Panc1 (cell line): ENCODE results near the gene YJU2. TPM values are rescaled to one million over a fixed set of nuclear protein-coding genes. Genes with fewer than 3 reads are reported as not detected.

ENCODE experiments used
- ATAC-seq: fragments of 200-7000 bp; cut with Tn5 transposase; 2 replicates; pipeline ENCODE4 v1.9.1; 2020; ENCODE audit warnings: mild to moderate bottlenecking, moderate library complexity
- BruUV-seq: library from RNA; stranded (reverse); fragments of 400-500 nt; replicated peaks from 2 replicates; lab custom pipeline; 2021; lab: Mats Ljungman, UMichigan
- CTCF ChIA-PET: fragments of 300-600 bp; sonication (Branson Sonifier 250); formaldehyde crosslinking; loops from one replicate; lab custom pipeline; 2022; ENCODE audit warnings: antibody characterized with exemption; lab: Charles Lee
- POLR2A ChIA-PET: fragments of 300-600 bp; sonication (Branson Sonifier 250); formaldehyde crosslinking; loops from one replicate; lab custom pipeline; 2022; ENCODE audit warnings: antibody characterized with exemption; lab: Charles Lee
- DNase-seq: peaks from one replicate; pipeline ENCODE4 v3.0.0-alpha.2; 2010; ENCODE audit warnings: low read depth, low spot score
- H3K27ac ChIP-seq: 2 replicates; pipeline ENCODE4 v1.5.1; 2011; ENCODE audit warnings: mild to moderate bottlenecking, low read length, inconsistent platforms
- H3K27me3 ChIP-seq: fragments of 200-500 bp; sonication (Bioruptor generic); 2 replicates; pipeline ENCODE4 v1.6.0; 2014; ENCODE audit warnings: low read length, inconsistent platforms; ENCODE audit not compliant: control insufficient read depth, insufficient read depth
- H3K36me3 ChIP-seq: fragments of 200-500 bp; sonication (Bioruptor generic); 2 replicates; pipeline ENCODE4 v1.5.1; 2014; ENCODE audit warnings: inconsistent platforms, mild to moderate bottlenecking, low read length, moderate library complexity; ENCODE audit not compliant: control insufficient read depth, insufficient read depth
- H3K4me1 ChIP-seq: 2 replicates; pipeline ENCODE4 v1.5.1; 2011; ENCODE audit warnings: inconsistent platforms, mild to moderate bottlenecking, low read length, moderate library complexity; ENCODE audit not compliant: control insufficient read depth, insufficient read depth
- H3K4me3 ChIP-seq, 2 experiments: 2 replicates each; pipeline ENCODE4 v1.5.1; 2011 to 2012; ENCODE audit warnings: low read depth in 2 of 2, low read length in 2 of 2, mild to moderate bottlenecking in 2 of 2, inconsistent platforms in 1 of 2, moderate library complexity in 1 of 2
- H3K9me3 ChIP-seq: fragments of 200-500 bp; sonication (Bioruptor generic); 2 replicates; pipeline ENCODE4 v1.5.1; 2014; ENCODE audit warnings: low read depth, mild to moderate bottlenecking, inconsistent platforms, low read length, moderate library complexity; ENCODE audit not compliant: control insufficient read depth, insufficient read depth
- POLR2AphosphoS5 ChIP-seq: IDR thresholded peaks from 2 replicates; pipeline ENCODE4 v1.6.1; 2012; ENCODE audit warnings: mild to moderate bottlenecking, low read depth, low read length, moderate library complexity
- SIN3A ChIP-seq: IDR thresholded peaks from 2 replicates; pipeline ENCODE4 v1.6.1; 2012; ENCODE audit warnings: low read depth, mild to moderate bottlenecking, low read length, moderate library complexity, borderline replicate concordance; ENCODE audit not compliant: insufficient read depth
- TCF7L2 ChIP-seq: IDR thresholded peaks from 2 replicates; pipeline ENCODE4 v1.6.1; 2011; ENCODE audit warnings: mild to moderate bottlenecking, low read depth, low read length, inconsistent platforms
- in situ Hi-C: cut with HindIII; loops from 2 replicates; pipeline ENCODE4 v1.10.0; 2016; ENCODE audit warnings: low sequenced_read_pairs, low pct_unique_long_range_greater_than_20kb
- intact Hi-C: fragments of 100-400 bp; cut with micrococcal nuclease; formaldehyde crosslinking; loops from one replicate; pipeline ENCODE4 v1.10.0; 2022; ENCODE audit not compliant: unreplicated experiment
- total RNA-seq: library from RNA; stranded (reverse); gene quantifications from one replicate; pipeline ENCODE4 v1.2.1, GENCODE V29; 2021; ENCODE audit not compliant: unreplicated experiment
- TF ChIP-seq, protein P1 (sequence below): fragments of 450-650 bp; IDR thresholded peaks from 2 replicates; pipeline ENCODE4 v1.5.1; 2017; ENCODE audit warnings: mild to moderate bottlenecking
- TF ChIP-seq, protein P2 (sequence below), 2 experiments: IDR thresholded peaks; 2 replicates each; pipeline ENCODE4 v1.6.1; 2011 to 2012; ENCODE audit warnings: low read depth in 2 of 2, control low read depth in 1 of 2, low read length in 1 of 2, mild to moderate bottlenecking in 1 of 2, moderate library complexity in 1 of 2; ENCODE audit not compliant: insufficient read depth in 1 of 2

The YJU2 gene
- total RNA-seq, 1 experiment from 2014 or later, result 15.9 TPM

GRCh38 chr19:4260613-4261191 is 13.8 kb downstream of the YJU2 start:
- no peak for ATAC-seq
- no peaks in the 10 kb centered on the region for H3K9me3 ChIP-seq
- no peak overlapping the region for H3K4me3 ChIP-seq
- in situ Hi-C loops, result no loop called here
- DNase-seq, result no peak
- ChIA-PET CTCF (interaction anchor here (0.6 kb wide), 1 partner anchor 676 kb away, joined by 6 read pairs; the partner anchor contains the start of gene GIPC3), POLR2A (no interaction called here)
- H3K36me3 ChIP-seq, result no peaks in the 10 kb centered on the region
- no peak overlapping the region for H3K27ac ChIP-seq
- intact Hi-C loops, result no loop called here
- no TSS peak for BruUV-seq
- no peaks in the 10 kb centered on the region for H3K4me1 ChIP-seq
- H3K27me3 ChIP-seq, result no peaks in the 10 kb centered on the region
- TF ChIP-seq POLR2AphosphoS5, result no peak
- TF ChIP-seq TCF7L2, result no peak
- TF ChIP-seq, protein P1, sequence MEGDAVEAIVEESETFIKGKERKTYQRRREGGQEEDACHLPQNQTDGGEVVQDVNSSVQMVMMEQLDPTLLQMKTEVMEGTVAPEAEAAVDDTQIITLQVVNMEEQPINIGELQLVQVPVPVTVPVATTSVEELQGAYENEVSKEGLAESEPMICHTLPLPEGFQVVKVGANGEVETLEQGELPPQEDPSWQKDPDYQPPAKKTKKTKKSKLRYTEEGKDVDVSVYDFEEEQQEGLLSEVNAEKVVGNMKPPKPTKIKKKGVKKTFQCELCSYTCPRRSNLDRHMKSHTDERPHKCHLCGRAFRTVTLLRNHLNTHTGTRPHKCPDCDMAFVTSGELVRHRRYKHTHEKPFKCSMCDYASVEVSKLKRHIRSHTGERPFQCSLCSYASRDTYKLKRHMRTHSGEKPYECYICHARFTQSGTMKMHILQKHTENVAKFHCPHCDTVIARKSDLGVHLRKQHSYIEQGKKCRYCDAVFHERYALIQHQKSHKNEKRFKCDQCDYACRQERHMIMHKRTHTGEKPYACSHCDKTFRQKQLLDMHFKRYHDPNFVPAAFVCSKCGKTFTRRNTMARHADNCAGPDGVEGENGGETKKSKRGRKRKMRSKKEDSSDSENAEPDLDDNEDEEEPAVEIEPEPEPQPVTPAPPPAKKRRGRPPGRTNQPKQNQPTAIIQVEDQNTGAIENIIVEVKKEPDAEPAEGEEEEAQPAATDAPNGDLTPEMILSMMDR, result no peak
- no peak for TF ChIP-seq SIN3A
- TF ChIP-seq, protein P2, sequence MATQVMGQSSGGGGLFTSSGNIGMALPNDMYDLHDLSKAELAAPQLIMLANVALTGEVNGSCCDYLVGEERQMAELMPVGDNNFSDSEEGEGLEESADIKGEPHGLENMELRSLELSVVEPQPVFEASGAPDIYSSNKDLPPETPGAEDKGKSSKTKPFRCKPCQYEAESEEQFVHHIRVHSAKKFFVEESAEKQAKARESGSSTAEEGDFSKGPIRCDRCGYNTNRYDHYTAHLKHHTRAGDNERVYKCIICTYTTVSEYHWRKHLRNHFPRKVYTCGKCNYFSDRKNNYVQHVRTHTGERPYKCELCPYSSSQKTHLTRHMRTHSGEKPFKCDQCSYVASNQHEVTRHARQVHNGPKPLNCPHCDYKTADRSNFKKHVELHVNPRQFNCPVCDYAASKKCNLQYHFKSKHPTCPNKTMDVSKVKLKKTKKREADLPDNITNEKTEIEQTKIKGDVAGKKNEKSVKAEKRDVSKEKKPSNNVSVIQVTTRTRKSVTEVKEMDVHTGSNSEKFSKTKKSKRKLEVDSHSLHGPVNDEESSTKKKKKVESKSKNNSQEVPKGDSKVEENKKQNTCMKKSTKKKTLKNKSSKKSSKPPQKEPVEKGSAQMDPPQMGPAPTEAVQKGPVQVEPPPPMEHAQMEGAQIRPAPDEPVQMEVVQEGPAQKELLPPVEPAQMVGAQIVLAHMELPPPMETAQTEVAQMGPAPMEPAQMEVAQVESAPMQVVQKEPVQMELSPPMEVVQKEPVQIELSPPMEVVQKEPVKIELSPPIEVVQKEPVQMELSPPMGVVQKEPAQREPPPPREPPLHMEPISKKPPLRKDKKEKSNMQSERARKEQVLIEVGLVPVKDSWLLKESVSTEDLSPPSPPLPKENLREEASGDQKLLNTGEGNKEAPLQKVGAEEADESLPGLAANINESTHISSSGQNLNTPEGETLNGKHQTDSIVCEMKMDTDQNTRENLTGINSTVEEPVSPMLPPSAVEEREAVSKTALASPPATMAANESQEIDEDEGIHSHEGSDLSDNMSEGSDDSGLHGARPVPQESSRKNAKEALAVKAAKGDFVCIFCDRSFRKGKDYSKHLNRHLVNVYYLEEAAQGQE (IDR thresholded peaks at IDR 0.05; ENCODE audit: insufficient read depth in 1 of 2, low read depth in 2 of 2, low read length in 1 of 2), result no peak

- Histone ChIP-seq H3K27ac (no peak overlapping the region), H3K36me3 (no peaks in the 10 kb centered on the region), H3K4me3 (no peak overlapping the region), H3K27me3 (no peaks in the 10 kb centered on the region), H3K4me1 (no peaks in the 10 kb centered on the region), H3K9me3 (no peaks in the 10 kb centered on the region)
- intact Hi-C loops, result no loop called here
- no peak for TF ChIP-seq SIN3A
- TF ChIP-seq POLR2AphosphoS5, result no peak
- in situ Hi-C loops, result no loop called here
- DNase-seq (no peak), ATAC-seq (no peak)
- CTCF ChIA-PET, result interaction anchor here (0.6 kb wide), 1 partner anchor 78 kb away, joined by 5 read pairs; no protein-coding TSS in a partner anchor
- POLR2A ChIA-PET, result no interaction called here
- no TSS peak for BruUV-seq
Observed at GRCh38 chr19:4264812-4265211, 17.9 kb downstream of the YJU2 start.
